ENCODE data around the gene GALNT15. TPM values are rescaled to one million over a fixed set of nuclear protein-coding genes. Genes with fewer than 3 reads are reported as not detected.

GALNT15 gene
- total and polyA plus RNA-seq, 8 donors = 4.2 to 133 (median 25.3) TPM

DNA sequence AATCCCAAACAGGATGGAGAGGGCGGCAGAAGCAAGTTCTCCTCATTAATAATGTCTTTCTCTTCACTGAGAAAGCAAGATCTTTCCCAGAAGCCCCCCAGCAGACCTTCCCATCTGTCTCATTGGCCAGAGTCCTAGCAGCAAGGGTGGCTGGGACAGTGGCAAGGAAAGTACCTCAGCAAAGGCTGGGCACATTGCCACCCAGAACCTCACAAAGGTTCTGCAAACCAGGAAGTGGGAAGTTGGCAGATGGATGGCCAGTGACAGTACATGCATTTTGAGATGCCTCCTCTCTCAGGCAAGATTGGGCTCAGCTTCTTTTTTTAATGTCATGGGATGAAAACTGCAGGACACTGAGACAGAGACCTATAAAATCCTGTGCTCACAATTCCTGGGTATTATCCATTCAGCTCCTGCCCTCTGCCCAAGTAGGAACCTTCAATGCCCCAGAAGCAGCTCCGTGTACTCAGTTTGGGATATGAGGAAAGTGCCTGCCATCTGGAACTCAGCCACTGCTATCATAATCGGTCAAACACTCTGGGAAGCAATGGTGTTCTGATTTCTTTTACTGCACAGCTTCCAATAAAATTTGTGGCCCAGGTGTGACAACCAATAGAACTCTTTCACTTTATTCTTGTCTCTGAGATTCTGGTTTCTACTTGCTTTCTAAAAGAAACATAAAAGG is 64.7 kb downstream of the GALNT15 start:
- no peak overlapping the region for H3K4me3 ChIP-seq
- 41 to 57% (median 48%) methylated on average over 3 of the region's 3 CpGs for WGBS, 5 donors
- H3K27ac ChIP-seq = peak overlapping the region in 3 of 5 donors; percentile 19 to 48 (median 21)

DNA sequence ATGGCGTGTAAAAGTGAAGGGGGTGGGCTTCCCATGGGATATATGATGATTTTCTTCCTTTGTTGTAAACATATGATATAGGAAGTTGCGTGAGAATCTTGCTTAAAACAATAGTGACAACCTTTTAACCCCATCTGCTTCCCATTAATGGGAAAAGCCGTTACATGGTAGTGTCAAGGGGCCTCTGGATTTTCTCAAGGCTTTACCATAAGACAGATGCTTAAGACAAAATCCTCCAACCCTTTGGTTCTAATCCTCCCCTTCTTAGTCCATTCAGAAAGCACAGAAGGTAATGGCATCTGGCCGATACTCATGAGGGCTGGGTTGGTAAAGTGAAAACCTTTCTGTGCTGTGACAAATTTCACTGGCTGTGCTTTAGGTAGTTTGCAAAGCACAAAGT is 65.3 kb downstream of the GALNT15 start:
- intact Hi-C loops (cut with DNase I; ENCODE audit: low total_unique reads) = loop anchor here (5.0 to 10.0 kb wide), 3 partner anchors 187 to 605 kb away; no protein-coding TSS in a partner anchor
- no peak overlapping the region for H3K4me3 ChIP-seq
- peak in 1 of 2 donors; percentile 26 for DNase-seq
- peak overlapping the region in 3 of 5 donors; percentile 19 to 48 (median 21) for H3K27ac ChIP-seq
- WGBS, 5 donors = 71 to 82% (median 74%) methylated on average over 4 of the region's 4 CpGs
- H3K27me3 ChIP-seq = no peaks in the 10 kb centered on the region
- peaks cover 0 to 14% (median 7%) of the 10 kb centered on the region in 4 donors for H3K4me1 ChIP-seq
- H3K9me3 ChIP-seq = no peaks in the 10 kb centered on the region
- no peaks in the 10 kb centered on the region for H3K36me3 ChIP-seq
- no peak for TF ChIP-seq EP300 (IDR thresholded peaks at IDR 0.05)
- TF ChIP-seq POLR2A (IDR thresholded peaks at IDR 0.05) = no peak
- no peak for TF ChIP-seq POLR2AphosphoS5 (IDR thresholded peaks at IDR 0.05)
- TF ChIP-seq, protein P1, sequence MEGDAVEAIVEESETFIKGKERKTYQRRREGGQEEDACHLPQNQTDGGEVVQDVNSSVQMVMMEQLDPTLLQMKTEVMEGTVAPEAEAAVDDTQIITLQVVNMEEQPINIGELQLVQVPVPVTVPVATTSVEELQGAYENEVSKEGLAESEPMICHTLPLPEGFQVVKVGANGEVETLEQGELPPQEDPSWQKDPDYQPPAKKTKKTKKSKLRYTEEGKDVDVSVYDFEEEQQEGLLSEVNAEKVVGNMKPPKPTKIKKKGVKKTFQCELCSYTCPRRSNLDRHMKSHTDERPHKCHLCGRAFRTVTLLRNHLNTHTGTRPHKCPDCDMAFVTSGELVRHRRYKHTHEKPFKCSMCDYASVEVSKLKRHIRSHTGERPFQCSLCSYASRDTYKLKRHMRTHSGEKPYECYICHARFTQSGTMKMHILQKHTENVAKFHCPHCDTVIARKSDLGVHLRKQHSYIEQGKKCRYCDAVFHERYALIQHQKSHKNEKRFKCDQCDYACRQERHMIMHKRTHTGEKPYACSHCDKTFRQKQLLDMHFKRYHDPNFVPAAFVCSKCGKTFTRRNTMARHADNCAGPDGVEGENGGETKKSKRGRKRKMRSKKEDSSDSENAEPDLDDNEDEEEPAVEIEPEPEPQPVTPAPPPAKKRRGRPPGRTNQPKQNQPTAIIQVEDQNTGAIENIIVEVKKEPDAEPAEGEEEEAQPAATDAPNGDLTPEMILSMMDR (IDR thresholded peaks at IDR 0.05) = no peak

More for the DNA sequence above, 64.7 kb downstream of the GALNT15 start:
- peaks cover 0 to 14% (median 7%) of the 10 kb centered on the region in 4 donors for H3K4me1 ChIP-seq
- no peaks in the 10 kb centered on the region for H3K36me3 ChIP-seq
- intact Hi-C loops (cut with DNase I; ENCODE audit: low total_unique reads) = no loop called here
- TF ChIP-seq POLR2AphosphoS5 (IDR thresholded peaks at IDR 0.05) (no peak), EP300 (IDR thresholded peaks at IDR 0.05) (no peak), POLR2A (IDR thresholded peaks at IDR 0.05) (no peak)
- TF ChIP-seq, protein P1 (IDR thresholded peaks at IDR 0.05) = no peak
- H3K9me3 ChIP-seq = no peaks in the 10 kb centered on the region
- H3K27me3 ChIP-seq = no peaks in the 10 kb centered on the region
- DNase-seq = no peak

DNA sequence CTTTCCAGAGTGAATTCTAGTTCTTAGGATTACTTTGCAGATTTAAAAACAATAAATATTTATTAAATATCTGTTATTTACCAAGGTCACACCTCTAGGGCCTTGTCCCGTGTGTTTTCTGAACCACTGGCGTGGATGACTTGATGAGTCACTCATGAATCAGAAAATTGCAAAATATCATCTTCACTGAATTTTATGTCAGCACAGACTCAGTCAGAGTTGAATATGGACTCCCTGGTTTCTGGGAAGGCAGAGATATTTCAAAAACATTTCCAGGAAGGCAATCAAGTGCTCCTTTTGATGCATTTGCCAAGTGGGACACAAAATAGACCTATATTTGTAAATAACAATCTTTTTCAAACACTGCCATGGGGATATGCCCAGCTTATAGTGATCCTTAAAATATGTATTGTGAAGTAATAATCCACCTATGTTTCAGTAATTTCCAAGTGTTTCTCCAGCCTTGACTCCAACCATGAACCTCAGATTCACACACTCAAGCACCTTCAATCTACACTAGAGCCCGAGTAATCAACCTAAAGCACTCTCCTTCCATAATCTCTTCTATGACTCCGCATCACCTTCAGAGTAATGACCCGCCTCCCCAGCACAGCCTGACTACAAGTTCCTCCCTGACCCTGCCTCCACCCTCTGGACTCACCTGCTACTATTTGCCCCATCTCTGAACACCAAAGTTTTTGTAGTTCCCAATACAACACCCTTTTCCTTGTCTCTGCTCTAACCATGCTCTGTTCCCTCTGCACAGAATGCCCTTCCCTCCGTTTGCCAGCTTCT is 65.9 kb downstream of the GALNT15 start:
- Histone ChIP-seq H3K9me3 (no peaks in the 10 kb centered on the region), H3K4me3 (no peak overlapping the region), H3K27ac (peak overlapping the region in 3 of 5 donors; percentile 5 to 44 (median 19)), H3K4me1 (peaks cover 0 to 14% (median 7%) of the 10 kb centered on the region in 4 donors), H3K36me3 (no peaks in the 10 kb centered on the region), H3K27me3 (no peaks in the 10 kb centered on the region)
- intact Hi-C loops (cut with DNase I; ENCODE audit: low total_unique reads) = loop anchor here (5.0 to 10.0 kb wide), 3 partner anchors 188 to 606 kb away; no protein-coding TSS in a partner anchor
- DNase-seq = no peak
- TF ChIP-seq POLR2AphosphoS5 (IDR thresholded peaks at IDR 0.05) = peak in 2 of 3 donors; percentile 19 to 52
- TF ChIP-seq, protein P1 (IDR thresholded peaks at IDR 0.05) = no peak
- WGBS, 5 donors = 66 to 74% (median 72%) methylated on average over 6 of the region's 6 CpGs

DNA sequence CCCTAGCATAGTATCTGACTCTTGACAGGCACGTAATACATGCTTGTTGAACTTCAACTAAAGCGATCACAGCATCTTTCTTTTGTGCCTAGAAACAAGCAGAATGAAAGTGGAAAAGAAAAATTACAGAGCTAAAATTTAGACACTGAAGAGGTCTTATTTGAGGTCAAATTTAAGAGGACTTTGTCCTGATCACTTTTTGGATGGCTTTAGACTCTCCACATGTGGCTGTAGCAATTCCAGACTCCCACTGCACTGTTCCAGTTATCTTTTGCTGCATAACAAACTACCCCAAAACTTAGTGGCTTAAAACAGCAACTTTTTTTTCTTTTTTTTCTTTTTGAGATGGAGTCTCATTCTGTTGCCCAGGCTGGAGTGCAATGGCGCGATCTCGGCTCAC is 66.7 kb downstream of the GALNT15 start:
- 94 to 96% (median 96%) methylated on average over 5 of the region's 5 CpGs for WGBS, 5 donors

More for the DNA sequence above, 66.7 kb downstream of the GALNT15 start:
- no peak for DNase-seq
- peaks cover 0 to 14% (median 7%) of the 10 kb centered on the region in 4 donors for H3K4me1 ChIP-seq
- no peaks in the 10 kb centered on the region for H3K27me3 ChIP-seq
- intact Hi-C loops (cut with DNase I; ENCODE audit: low total_unique reads) = loop anchor here (5.0 to 10.0 kb wide), 3 partner anchors 189 to 606 kb away; no protein-coding TSS in a partner anchor
- peak overlapping the region in 1 of 5 donors; percentile 5 for H3K27ac ChIP-seq
- TF ChIP-seq, protein P1 (IDR thresholded peaks at IDR 0.05) = no peak
- no peak for TF ChIP-seq POLR2A (IDR thresholded peaks at IDR 0.05)
- H3K9me3 ChIP-seq = no peaks in the 10 kb centered on the region
- H3K36me3 ChIP-seq = no peaks in the 10 kb centered on the region
- no peak overlapping the region for H3K4me3 ChIP-seq

Measured in stomach (tissue), 9 donors.